Right lobe of liver (tissue), 6 donors: ENCODE results near the gene ATP5F1D. TPM values are rescaled to one million over a fixed set of nuclear protein-coding genes. Genes with fewer than 3 reads are reported as not detected.

Experiments used
- ATAC-seq, 4 donors: fragments of 200-7000 bp; cut with Tn5 transposase; one replicate each; pipeline ENCODE4 v1.9.1; 2020; ENCODE audit warnings: mild to moderate bottlenecking in 4 of 4, moderate library complexity in 4 of 4
- DNase-seq, 3 donors: peaks; one replicate each; pipeline ENCODE4 v3.0.0-alpha.2; 2020
- H3K27ac ChIP-seq, 3 donors: fragments of 200-600 bp; one replicate each; pipeline ENCODE4 v1.8.0; 2022
- H3K27me3 ChIP-seq, 2 donors: fragments of 200-600 bp; one replicate each; pipeline ENCODE4 v1.8.0; 2022
- H3K36me3 ChIP-seq, 4 donors: fragments of 200-600 bp; sonication (generic) in 1 of 4; one replicate each; pipeline versions ENCODE4 v1.5.1 to v1.8.0; 2017 to 2022; ENCODE audit warnings: control low read depth in 1 of 4
- H3K4me1 ChIP-seq, 4 donors: fragments of 200-600 bp; sonication (generic) in 1 of 4; one replicate each; pipeline versions ENCODE4 v1.5.1 to v1.8.0; 2017 to 2022; ENCODE audit warnings: control low read depth in 1 of 4
- H3K4me3 ChIP-seq, 3 donors: fragments of 200-600 bp; one replicate each; pipeline ENCODE4 v1.8.0; 2022
- H3K9me3 ChIP-seq, 4 donors: fragments of 200-600 bp; sonication (generic) in 1 of 4; one replicate each; pipeline versions ENCODE4 v1.5.1 to v1.8.0; 2017 to 2022; ENCODE audit warnings: control low read depth in 1 of 4
- POLR2A ChIP-seq: fragments of 450-650 bp; IDR thresholded peaks from one replicate; pipeline ENCODE4 v1.6.1; 2017; ENCODE audit warnings: antibody characterized with exemption, mild to moderate bottlenecking
- WGBS: methylation state at CpG from one replicate; pipeline ENCODE4 v1.1.6; 2018; ENCODE audit warnings: low coverage, low lambda C conversion rate; ENCODE audit not compliant: insufficient coverage; ENCODE audit errors: missing lambda C conversion rate; 5-methylcytosine and 5-hydroxymethylcytosine counted together
- intact Hi-C, 2 donors: fragments of 100-400 bp; cut with DNase I; formaldehyde crosslinking; loops; one replicate each; pipeline versions ENCODE4 v1.11.2 to v1.14.1; 2022
- total RNA-seq, 6 experiments: library from RNA; depleted of rRNA in 2 of 6; stranded (reverse); fragments of >200 nt in 2 of 6; fragmentation: NEBNext Ultra II Directional in 3 of 6; extraction: Animal tissue kit (Norgen Biotek cat#: 25700) in 3 of 6; gene quantifications; one replicate each; pipeline versions ENCODE4 v1.1.0 to v1.2.4, GENCODE V29; 2016 to 2023
- TF ChIP-seq, protein P1 (sequence below), 4 donors: fragments of 200-600 bp in 3 of 4; fragments of 450-650 bp in 1 of 4; IDR thresholded peaks; one replicate each; pipeline versions ENCODE4 v1.5.1 to v1.8.0; 2016 to 2022; ENCODE audit warnings: antibody characterized with exemption in 4 of 4, mild to moderate bottlenecking in 2 of 4
- donor health status: DM: no; HTN: yes; CAD: no.
- donor health status: DM: no; HTN: no; CAD: no.
- donor health status: DM: no; HTN: no; CAD: no.
- donor health status: DM: no; HTN: yes; CAD: no.
- donor health status: DM: no; HTN: yes; CAD: no.

Gene ATP5F1D
- total RNA-seq, 6 experiments from 2014 or later, result 98.1 to 240 (median 137) TPM

DNA sequence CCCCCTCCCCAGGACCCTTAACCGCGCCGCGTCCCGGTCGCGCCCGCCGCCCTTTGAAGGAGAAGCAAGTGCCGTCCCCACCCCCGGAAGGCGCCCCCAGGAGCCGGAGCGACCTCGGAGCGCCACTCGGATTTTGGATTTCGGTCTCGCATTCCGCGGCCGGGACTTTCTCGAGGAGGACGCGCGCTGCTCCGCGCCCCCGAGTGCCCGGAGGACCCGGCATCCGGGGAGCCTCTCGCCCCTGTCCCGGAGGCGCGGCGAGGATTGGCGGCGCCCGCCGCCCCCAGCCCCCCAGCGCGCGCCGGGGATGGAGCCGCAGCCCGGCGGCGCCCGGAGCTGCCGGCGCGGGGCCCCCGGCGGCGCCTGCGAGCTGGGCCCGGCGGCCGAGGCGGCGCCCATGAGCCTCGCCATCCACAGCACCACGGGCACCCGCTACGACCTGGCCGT, 8.5 kb downstream of the ATP5F1D start:
- Histone ChIP-seq H3K4me1 (peaks cover 0 to 63% (median 28%) of the 10 kb centered on the region in 4 donors), H3K36me3 (peaks cover 11 to 21% (median 12%) of the 10 kb centered on the region in 4 donors), H3K27me3 (no peaks in the 10 kb centered on the region), H3K9me3 (no peaks in the 10 kb centered on the region), H3K4me3 (peak overlapping the region; percentile 74 to 92 (median 86)), H3K27ac (peak overlapping the region; percentile 76 to 97 (median 94))
- intact Hi-C loops, result no loop called here
- no peak for TF ChIP-seq POLR2A
- TF ChIP-seq, protein P1, sequence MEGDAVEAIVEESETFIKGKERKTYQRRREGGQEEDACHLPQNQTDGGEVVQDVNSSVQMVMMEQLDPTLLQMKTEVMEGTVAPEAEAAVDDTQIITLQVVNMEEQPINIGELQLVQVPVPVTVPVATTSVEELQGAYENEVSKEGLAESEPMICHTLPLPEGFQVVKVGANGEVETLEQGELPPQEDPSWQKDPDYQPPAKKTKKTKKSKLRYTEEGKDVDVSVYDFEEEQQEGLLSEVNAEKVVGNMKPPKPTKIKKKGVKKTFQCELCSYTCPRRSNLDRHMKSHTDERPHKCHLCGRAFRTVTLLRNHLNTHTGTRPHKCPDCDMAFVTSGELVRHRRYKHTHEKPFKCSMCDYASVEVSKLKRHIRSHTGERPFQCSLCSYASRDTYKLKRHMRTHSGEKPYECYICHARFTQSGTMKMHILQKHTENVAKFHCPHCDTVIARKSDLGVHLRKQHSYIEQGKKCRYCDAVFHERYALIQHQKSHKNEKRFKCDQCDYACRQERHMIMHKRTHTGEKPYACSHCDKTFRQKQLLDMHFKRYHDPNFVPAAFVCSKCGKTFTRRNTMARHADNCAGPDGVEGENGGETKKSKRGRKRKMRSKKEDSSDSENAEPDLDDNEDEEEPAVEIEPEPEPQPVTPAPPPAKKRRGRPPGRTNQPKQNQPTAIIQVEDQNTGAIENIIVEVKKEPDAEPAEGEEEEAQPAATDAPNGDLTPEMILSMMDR (IDR thresholded peaks at IDR 0.05), result no peak
- DNase-seq, result no peak
- WGBS, result 1% methylated on average over 16 of the region's 67 CpGs
- ATAC-seq, result no peak

DNA sequence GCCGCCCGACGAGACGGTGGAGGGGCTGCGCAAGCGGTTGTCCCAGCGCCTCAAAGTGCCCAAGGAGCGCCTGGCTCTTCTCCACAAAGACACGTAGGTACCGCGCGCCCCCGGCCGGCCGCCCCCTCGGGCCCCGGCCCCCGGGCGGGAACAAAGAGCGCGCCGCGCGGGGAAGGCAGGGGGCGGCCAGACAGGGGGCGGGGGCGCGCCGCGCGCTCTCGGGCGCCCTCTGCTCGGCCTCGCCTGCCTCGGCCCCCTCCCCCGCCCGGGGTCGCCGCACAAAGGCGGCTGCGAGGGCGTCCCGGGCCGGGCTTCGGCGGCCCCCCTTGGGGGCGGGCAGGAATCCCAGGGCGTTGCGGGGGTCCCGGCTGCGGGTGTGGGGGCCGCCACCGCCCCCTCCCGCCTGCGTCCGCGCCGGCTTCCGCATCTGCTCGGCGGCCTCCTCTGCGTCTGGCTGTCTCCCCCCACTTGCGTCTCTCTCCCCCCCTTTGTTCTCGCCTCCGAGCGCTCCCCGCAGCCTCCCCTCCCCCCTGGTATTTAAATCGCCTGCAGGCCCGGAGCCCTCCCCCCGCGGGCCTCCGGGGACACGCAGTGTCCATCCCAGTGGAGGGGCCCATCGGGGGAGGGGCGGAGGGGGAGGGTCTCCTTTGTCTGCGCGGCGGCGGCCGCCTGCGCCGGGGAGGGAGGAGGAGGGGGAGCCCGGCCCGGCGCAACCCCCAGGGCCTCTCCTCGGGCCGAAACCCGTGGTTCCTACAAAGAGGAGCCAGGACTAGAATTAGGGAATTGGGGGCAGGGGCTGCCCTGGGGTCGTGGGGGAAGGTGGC, 9.1 kb downstream of the ATP5F1D start:
- DNase-seq (peak in 1 of 3 donors; percentile 60), ATAC-seq (no peak)
- peaks cover 17 to 27% (median 18%) of the 10 kb centered on the region in 4 donors for H3K36me3 ChIP-seq
- H3K27me3 ChIP-seq, result no peaks in the 10 kb centered on the region
- WGBS, result under 1% methylated on average over 26 of the region's 90 CpGs
- peak overlapping the region; percentile 76 to 97 (median 94) for H3K27ac ChIP-seq
- H3K4me3 ChIP-seq, result peak overlapping the region; percentile 74 to 92 (median 86)
- peaks cover 0 to 63% (median 27%) of the 10 kb centered on the region in 4 donors for H3K4me1 ChIP-seq
- H3K9me3 ChIP-seq, result no peaks in the 10 kb centered on the region
- intact Hi-C loops, result no loop called here
- TF ChIP-seq, protein P1 (IDR thresholded peaks at IDR 0.05), result no peak
- no peak for TF ChIP-seq POLR2A

DNA sequence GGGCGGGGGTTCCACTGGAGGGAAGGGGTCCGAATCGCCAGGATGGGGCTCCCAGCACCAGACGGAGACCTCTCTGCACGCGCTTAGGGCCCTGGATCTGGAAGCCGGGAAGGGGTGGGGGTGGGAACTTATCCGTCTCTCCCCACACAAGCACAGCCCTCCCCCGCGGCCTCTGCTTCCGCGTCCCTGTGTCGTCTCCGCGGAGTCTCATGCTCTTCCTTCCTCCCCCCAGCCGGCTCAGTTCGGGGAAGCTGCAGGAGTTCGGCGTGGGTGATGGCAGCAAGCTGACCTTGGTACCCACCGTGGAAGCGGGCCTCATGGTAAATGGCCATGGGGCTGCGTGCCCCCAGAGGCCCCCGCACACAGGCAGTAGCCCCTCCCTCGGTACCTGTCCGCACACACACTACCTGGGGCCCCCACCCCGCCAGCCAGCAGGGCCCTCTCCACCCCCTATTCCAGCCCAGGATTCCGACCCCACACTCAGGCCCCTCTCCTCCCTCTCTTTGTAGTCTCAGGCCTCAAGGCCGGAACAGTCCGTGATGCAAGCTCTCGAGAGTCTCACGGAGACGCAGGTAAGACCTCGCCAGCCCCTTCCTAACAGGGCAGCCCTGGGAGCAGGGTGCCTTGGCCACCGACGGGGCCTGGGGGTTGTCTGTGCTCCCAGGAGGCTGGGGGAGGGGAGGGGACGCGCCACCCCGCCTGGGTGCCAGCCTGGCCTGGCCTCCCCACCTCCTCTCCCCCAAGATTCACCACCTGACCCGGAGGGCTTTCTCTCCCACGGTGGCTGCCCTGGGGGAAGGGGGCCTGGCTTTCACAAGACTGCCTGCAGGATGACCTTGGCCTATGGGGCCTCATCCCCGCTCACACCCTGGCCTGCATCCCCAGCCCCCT, 10.0 kb downstream of the ATP5F1D start:
- intact Hi-C loops, result no loop called here
- peak overlapping the region; percentile 74 to 92 (median 86) for H3K4me3 ChIP-seq
- peak; percentile 24 for TF ChIP-seq POLR2A
- TF ChIP-seq, protein P1 (IDR thresholded peaks at IDR 0.05), result no peak
- H3K4me1 ChIP-seq, result peaks cover 0 to 60% (median 24%) of the 10 kb centered on the region in 4 donors
- no peaks in the 10 kb centered on the region for H3K27me3 ChIP-seq
- DNase-seq (peak; percentile 82 to 89 (median 85)), ATAC-seq (peak; percentile 0 to 1 (median 0))
- H3K27ac ChIP-seq, result peak overlapping the region; percentile 76 to 97 (median 94)
- no peaks in the 10 kb centered on the region for H3K9me3 ChIP-seq
- 4% methylated on average over 10 of the region's 41 CpGs for WGBS
- H3K36me3 ChIP-seq, result peaks cover 17 to 36% (median 25%) of the 10 kb centered on the region in 4 donors

DNA sequence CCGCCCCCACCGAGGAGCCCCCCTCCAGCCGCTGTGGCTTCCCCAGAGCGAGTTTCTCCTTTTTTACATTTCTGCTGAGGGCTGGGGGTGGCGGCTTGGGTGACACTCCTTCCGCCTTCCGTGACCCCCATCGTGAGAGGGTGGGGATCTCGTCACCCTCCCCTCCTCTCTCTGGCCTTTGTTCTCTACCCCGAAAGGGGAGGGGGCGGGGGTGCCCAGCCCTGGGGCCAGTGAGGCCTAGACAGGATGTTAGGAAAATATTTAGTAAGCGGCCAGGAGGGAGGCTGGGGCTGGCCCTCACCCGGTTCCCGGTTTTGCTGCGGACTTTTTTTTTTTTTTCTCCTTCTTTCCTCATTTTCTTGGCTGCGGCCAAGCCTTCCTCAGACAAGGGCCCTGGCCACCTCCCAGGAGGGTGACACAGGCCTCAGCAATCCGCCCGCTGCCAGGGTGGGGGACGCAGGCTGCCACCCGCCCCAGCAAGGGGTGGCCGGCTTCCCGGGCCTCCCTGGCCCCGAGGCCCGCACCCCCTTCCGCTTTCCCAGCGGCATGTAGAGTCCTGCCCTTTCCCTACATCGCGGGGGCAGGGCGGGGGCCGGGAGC, 10.8 kb downstream of the ATP5F1D start:
- Histone ChIP-seq H3K9me3 (no peaks in the 10 kb centered on the region), H3K36me3 (peaks cover 17 to 44% (median 29%) of the 10 kb centered on the region in 4 donors)
- WGBS, result 2% methylated on average over 24 of the region's 30 CpGs

More for the DNA sequence above, 10.8 kb downstream of the ATP5F1D start:
- DNase-seq (peak; percentile 85 to 93 (median 92)), ATAC-seq (peak; percentile 8 to 34 (median 21))
- TF ChIP-seq, protein P1 (IDR thresholded peaks at IDR 0.05), result no peak
- peak; percentile 32 for TF ChIP-seq POLR2A
- H3K4me1 ChIP-seq, result peaks cover 0 to 60% (median 22%) of the 10 kb centered on the region in 4 donors
- H3K27ac ChIP-seq, result peak overlapping the region; percentile 76 to 97 (median 94)
- peak overlapping the region; percentile 74 to 92 (median 86) for H3K4me3 ChIP-seq
- H3K27me3 ChIP-seq, result no peaks in the 10 kb centered on the region
- intact Hi-C loops, result no loop called here
